GM12865 (cell line): ENCODE measurements around the gene NEMF.
"Not testable (repeated sequence)": the region's sequence is repeated elsewhere in the genome, so short reads cannot be mapped to it uniquely, and the experiment has no call there.

Experiments
- DNase-seq: peaks from one replicate; pipeline ENCODE4 v3.0.0; 2010; ENCODE audit warnings: low read depth
- H3K4me3 ChIP-seq: 2 replicates; pipeline ENCODE4 v1.5.1; 2011; ENCODE audit warnings: mild to moderate bottlenecking, low read depth, low read length, control low read depth
- TF ChIP-seq, protein P1 (sequence below): IDR thresholded peaks from 2 replicates; pipeline ENCODE4 v1.5.1; 2011; ENCODE audit warnings: low read length, control low read depth, low read depth, inconsistent platforms; ENCODE audit not compliant: insufficient read depth; ENCODE audit errors: missing control alignments

Gene NEMF

DNA sequence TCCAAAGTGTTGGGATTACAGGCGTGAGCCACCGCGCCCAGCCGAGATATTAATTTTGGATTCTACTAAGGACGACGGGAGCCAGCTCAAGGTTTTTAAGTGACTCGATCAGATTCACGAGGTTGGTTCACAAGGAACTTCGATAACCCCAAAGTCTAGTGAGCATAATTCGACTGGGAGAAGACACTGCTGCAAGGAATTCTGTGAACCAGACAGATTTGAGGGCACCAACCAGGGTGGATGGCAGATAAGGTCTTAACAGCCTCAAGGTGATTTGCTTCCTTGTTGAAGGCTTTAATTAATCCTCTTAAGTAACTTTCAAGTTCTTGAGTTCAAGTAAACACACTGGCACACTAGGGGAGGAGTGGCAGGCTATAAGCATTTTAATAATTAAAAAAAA, 85.7 kb downstream of the NEMF start:
- TF ChIP-seq, protein P1, sequence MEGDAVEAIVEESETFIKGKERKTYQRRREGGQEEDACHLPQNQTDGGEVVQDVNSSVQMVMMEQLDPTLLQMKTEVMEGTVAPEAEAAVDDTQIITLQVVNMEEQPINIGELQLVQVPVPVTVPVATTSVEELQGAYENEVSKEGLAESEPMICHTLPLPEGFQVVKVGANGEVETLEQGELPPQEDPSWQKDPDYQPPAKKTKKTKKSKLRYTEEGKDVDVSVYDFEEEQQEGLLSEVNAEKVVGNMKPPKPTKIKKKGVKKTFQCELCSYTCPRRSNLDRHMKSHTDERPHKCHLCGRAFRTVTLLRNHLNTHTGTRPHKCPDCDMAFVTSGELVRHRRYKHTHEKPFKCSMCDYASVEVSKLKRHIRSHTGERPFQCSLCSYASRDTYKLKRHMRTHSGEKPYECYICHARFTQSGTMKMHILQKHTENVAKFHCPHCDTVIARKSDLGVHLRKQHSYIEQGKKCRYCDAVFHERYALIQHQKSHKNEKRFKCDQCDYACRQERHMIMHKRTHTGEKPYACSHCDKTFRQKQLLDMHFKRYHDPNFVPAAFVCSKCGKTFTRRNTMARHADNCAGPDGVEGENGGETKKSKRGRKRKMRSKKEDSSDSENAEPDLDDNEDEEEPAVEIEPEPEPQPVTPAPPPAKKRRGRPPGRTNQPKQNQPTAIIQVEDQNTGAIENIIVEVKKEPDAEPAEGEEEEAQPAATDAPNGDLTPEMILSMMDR = no peak
- no peak for DNase-seq
- H3K4me3 ChIP-seq = peak overlapping the region; percentile 82

DNA sequence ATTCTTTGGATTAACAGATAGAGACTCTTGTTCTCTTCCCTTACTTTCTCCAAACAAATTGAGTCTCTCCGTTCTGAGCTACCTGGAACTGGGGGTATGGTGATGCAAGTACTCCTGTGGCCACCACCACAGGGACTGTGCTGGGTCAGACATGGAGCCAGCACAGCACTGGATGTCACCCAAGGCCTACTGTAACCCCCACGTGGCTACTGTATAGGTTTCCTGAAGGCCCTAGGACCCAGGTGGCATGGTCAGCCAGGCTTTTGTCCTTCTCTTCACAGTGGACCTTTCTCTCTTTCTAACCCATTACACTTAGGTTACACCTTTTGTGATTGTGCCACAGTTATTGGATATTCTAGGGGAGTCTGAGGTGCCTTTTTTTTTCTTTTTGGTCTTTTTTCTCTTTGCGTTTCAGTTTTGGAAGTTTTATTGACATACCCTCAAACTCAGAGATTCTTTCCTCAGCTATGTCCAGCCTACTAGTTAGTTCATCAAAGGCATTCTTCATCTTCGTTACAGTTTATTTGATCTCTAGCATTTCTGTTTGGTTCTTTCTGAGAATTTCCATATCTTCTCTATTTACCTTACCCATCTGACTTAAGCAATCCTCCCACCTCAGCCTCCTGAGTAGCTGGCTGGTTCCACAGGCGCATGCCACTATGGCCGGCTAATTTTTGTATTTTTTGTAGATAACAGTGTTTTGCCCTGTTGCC, 90.6 kb downstream of the NEMF start:
- DNase-seq = no peak
- H3K4me3 ChIP-seq = no peak overlapping the region
- TF ChIP-seq, protein P1 = no peak

DNA sequence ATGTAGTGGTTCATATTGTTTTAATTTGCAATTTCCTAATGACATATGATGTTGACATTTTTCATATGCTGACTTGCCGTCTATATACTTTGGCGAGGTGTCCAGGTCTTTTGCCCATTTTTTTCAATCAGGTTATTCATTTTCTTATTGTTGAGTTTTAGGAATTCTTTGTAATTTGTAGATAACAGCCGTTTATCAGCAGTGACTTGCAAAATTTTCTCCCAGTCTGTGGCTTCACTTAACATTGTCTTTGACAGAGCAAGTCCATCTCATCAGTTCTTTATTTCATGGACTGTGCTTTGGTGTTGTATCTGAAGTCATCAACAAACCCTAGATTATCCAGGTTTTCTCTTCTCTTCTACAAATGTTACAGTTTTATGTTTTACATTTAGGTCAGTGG, 97.2 kb downstream of the NEMF start:
- TF ChIP-seq, protein P1 = no peak
- no peak for DNase-seq

DNA sequence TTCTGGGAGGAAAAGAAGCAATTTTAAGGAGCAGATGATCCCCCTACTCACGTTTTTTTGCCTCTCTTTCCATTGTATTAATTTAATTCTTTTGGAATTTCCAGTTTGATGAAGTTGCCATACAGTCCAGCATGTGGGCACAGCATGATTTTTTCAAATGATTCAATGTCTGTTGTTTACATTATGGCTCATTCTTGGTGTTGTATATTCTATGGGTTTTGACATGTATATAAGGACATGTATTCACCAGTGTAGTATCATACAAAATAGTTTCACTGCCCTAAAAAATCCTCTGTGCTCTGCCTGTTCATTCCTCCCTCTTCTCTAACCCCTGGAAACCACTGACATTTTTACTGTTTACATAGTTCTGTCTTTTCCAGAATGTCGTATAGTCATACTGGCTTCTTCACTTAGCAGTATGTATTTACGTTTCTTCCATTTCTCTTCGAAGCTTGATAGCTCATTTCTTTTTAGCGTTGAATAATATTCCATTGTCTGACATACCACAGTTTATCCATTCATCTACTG, 98.0 kb downstream of the NEMF start:
- no peak overlapping the region for H3K4me3 ChIP-seq
- TF ChIP-seq, protein P1 = no peak
- no peak for DNase-seq

More for the DNA sequence above, 97.2 kb downstream of the NEMF start:
- H3K4me3 ChIP-seq = no peak overlapping the region

DNA sequence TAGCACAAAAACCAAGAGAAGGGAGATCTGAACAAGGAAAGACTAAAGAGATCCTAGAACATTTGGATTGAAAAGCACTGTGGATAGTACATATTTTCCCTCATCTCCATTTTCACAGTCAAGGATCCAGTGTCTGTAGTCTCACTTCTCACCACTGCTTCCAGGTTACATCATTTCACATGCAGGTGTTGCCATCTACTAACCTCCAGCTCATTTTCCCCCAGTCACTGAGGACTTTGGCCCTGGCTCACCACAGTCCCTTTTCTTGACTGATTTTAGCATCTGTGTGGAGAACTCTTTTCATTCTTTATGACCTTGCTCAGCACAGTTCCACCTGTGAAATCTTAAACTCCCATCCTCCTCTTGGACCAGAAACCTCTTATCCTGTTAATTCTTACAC, 106.1 kb downstream of the NEMF start:
- not testable (repeated sequence) for DNase-seq, H3K4me3 ChIP-seq

DNA sequence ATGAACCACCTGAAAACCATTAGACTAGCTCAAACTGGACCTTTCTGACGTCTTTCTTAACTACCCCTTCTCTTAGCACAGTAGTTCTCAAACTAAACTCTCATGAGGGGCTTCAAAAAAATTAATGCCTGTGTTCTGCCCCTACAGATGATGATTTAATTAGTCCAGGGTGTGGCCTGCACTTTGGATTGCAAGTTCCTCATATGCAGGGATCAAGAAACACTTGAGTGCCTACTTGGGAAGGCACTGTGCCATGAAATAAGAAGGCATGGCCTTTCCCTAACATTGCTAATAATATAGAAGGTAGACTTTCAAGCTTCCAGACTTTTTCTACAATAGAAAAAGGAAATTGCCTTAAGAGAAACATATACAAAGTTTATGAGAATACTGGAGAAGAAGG, 107.4 kb downstream of the NEMF start:
- no peak overlapping the region for H3K4me3 ChIP-seq
- no peak for DNase-seq
- TF ChIP-seq, protein P1 = no peak

DNA sequence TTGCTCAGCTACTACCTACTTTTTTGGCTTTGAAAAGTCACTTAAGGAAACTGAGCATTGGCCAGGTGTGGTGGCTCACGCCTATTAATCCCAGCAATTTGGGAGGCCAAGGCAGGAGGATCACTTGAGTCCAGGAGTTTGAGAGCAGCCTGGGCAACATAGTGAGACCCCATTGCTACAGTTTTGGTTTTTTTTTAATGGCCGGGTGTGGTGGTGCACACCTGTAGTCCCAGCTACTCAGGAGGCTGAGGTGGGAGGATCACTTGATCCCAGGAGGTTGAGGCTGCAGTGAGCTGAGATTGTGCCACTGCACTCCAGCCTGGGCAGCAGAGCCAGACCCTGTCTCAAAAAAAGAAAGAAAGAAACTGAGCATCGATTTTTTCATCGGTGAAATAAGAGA, 116.9 kb downstream of the NEMF start:
- not testable (repeated sequence) for H3K4me3 ChIP-seq, DNase-seq

DNA sequence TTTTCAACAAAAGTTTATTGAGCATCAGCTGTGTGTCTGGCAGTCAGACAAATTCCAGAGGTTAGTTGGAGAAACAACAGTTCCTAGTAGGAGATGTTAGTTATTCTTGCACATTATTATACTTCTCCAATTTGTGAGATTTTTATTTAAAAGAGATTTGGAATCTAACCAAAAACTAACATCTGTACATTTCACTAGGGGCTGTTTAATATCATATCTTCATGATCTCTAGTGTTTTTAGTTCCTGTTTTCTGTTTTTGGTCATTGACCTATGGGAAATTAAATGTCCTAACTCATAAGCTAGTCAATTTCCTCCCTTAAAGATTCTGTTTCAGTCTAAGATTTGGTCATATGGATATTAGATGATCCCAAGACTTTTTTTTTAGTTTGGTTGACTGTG, 118.8 kb downstream of the NEMF start:
- DNase-seq = no peak
- H3K4me3 ChIP-seq = no peak overlapping the region
- TF ChIP-seq, protein P1 = no peak
